Measurements from ENCODE around the gene PI16.

- TF ChIP-seq POLR2A (IDR thresholded peaks at IDR 0.05; ENCODE audit: low read depth, low read length): no peak
- TF ChIP-seq POLR2AphosphoS5 (IDR thresholded peaks at IDR 0.05; ENCODE audit: low read depth, low read length): no peak
- no peak for TF ChIP-seq TAF1 (IDR thresholded peaks at IDR 0.05; ENCODE audit: borderline replicate concordance, low read depth, low read length)
These were observed 32.1 kb downstream of the PI16 start for GRCh38 chr6:36986704-36987047.

All from GM12892 (cell line).